SK-N-DZ (cell line): Measurements from ENCODE around the gene ALKBH3.

Source experiments
- DNase-seq: peaks from one replicate; pipeline ENCODE4 v3.0.0-alpha.2; 2015; ENCODE audit warnings: low spot score

Gene ALKBH3

GRCh38 chr11:43959321-43959995, 78.8 kb downstream of the ALKBH3 start:
- DNase-seq = no peak

GRCh38 chr11:43962383-43963278, 82.0 kb downstream of the ALKBH3 start:
- peak; percentile 34 for DNase-seq

GRCh38 chr11:43963279-43963620, 82.6 kb downstream of the ALKBH3 start:
- DNase-seq = no peak

GRCh38 chr11:43967661-43968060, 87.0 kb downstream of the ALKBH3 start:
- no peak for DNase-seq

- no peak for DNase-seq
Observed at GRCh38 chr11:43968719-43969118, 88.1 kb downstream of the ALKBH3 start.

- DNase-seq = no peak
Observed at GRCh38 chr11:43969543-43969942, 88.9 kb downstream of the ALKBH3 start.
